PFSK-1 (cell line): ENCODE measurements around the gene RPH3AL.

Experiments
- FOXP2 ChIP-seq: optimal IDR thresholded peaks from 2 replicates; pipeline ENCODE3; 2011; ENCODE audit warnings: borderline replicate concordance, control low read depth, inconsistent platforms; ENCODE audit not compliant: insufficient read depth; ENCODE audit errors: extremely low read length, extremely low read depth
- POLR2AphosphoS5 ChIP-seq: IDR thresholded peaks from 2 replicates; pipeline ENCODE4 v1.6.1; 2012; ENCODE audit warnings: low read depth, mild to moderate bottlenecking, control low read depth, low read length, moderate library complexity
- SIN3A ChIP-seq: IDR thresholded peaks from 2 replicates; pipeline ENCODE4 v1.6.1; 2012; ENCODE audit warnings: mild to moderate bottlenecking, low read length, moderate library complexity, borderline replicate concordance; ENCODE audit not compliant: insufficient read depth
- TAF1 ChIP-seq: IDR thresholded peaks from 2 replicates; pipeline ENCODE4 v1.6.1; 2012; ENCODE audit warnings: low read length, control low read depth, borderline replicate concordance; ENCODE audit not compliant: insufficient read depth
- TF ChIP-seq, protein P1 (sequence below), 2 experiments: IDR thresholded peaks; 2 replicates each; pipeline versions ENCODE4 v1.6.1 to v1.8.0; 2011 to 2012; ENCODE audit warnings: low read depth in 2 of 2, low read length in 2 of 2, control low read depth in 1 of 2, inconsistent platforms in 1 of 2, mild to moderate bottlenecking in 1 of 2, moderate library complexity in 1 of 2; ENCODE audit not compliant: insufficient read depth in 1 of 2

The RPH3AL gene

DNA sequence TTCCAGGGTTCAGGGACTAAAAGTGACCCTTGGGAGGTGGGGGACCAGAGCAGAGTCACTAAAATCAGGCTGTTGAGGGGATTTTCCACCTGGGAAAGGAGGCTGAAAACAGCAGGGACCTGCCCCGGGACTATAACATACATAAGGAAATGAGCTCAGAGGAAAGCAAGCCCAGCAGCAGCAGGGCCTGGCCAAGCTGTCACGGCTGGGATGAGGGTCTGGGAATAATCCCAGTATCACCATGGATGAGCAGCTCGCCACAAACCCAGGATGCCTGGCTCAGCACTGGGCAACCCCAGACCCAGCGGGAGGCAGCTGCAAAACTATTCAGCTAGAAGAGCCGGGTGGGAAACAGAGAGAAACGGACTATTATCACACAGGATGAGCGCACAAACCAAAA is 72.4 kb downstream of the RPH3AL start:
- TF ChIP-seq, protein P1, sequence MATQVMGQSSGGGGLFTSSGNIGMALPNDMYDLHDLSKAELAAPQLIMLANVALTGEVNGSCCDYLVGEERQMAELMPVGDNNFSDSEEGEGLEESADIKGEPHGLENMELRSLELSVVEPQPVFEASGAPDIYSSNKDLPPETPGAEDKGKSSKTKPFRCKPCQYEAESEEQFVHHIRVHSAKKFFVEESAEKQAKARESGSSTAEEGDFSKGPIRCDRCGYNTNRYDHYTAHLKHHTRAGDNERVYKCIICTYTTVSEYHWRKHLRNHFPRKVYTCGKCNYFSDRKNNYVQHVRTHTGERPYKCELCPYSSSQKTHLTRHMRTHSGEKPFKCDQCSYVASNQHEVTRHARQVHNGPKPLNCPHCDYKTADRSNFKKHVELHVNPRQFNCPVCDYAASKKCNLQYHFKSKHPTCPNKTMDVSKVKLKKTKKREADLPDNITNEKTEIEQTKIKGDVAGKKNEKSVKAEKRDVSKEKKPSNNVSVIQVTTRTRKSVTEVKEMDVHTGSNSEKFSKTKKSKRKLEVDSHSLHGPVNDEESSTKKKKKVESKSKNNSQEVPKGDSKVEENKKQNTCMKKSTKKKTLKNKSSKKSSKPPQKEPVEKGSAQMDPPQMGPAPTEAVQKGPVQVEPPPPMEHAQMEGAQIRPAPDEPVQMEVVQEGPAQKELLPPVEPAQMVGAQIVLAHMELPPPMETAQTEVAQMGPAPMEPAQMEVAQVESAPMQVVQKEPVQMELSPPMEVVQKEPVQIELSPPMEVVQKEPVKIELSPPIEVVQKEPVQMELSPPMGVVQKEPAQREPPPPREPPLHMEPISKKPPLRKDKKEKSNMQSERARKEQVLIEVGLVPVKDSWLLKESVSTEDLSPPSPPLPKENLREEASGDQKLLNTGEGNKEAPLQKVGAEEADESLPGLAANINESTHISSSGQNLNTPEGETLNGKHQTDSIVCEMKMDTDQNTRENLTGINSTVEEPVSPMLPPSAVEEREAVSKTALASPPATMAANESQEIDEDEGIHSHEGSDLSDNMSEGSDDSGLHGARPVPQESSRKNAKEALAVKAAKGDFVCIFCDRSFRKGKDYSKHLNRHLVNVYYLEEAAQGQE (IDR thresholded peaks at IDR 0.05; ENCODE audit: insufficient read depth in 1 of 2, low read depth in 2 of 2, low read length in 2 of 2) = no peak
- no peak for TF ChIP-seq FOXP2

DNA sequence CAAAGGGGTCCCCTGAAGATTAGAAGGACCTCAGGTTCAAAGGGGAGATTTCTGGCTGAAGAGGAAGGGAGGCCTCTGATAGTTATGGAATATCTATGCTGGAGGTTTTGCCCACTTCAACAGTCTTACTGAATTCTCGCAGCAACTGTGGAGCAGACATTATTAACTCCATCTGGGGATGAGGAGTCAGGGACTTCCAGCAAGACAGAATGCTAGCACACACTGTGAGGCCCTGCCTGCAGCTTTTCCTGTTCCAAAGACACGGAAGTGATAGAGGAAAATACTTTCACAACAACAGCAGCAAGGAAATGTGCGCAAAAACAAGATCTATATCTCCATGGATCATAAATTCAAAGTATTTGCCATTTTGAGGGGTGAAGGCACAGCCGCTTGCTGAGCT is 72.8 kb downstream of the RPH3AL start:
- no peak for TF ChIP-seq FOXP2
- TF ChIP-seq TAF1 = no peak
- TF ChIP-seq SIN3A = no peak
- TF ChIP-seq, protein P1 (IDR thresholded peaks at IDR 0.05; ENCODE audit: insufficient read depth in 1 of 2, low read depth in 2 of 2, low read length in 2 of 2) = no peak
- no peak for TF ChIP-seq POLR2AphosphoS5

DNA sequence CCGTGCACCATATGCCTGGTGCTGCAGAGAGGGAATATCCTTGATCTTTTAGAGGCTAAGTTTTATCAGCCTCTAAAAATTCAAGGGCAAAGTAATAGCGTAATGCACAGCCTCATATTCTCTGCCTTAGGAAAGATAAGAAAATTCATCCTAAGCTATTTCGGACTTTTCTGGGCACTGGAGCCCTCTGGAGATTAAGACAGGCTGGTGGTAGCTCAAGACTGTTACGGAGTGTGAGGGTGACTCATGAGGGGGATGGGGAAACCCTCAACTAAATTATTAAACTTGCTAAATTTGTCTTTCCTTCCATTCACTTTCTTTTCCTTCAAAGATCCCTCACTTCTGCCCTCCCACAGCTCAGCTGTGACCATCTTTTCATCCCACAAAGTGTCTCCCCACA is 73.3 kb downstream of the RPH3AL start:
- TF ChIP-seq, protein P1 (IDR thresholded peaks at IDR 0.05; ENCODE audit: insufficient read depth in 1 of 2, low read depth in 2 of 2, low read length in 2 of 2) = no peak
- TF ChIP-seq SIN3A = no peak
- TF ChIP-seq TAF1 = no peak
- no peak for TF ChIP-seq POLR2AphosphoS5
- no peak for TF ChIP-seq FOXP2

GRCh38 chr17:278676-279059 is 73.9 kb downstream of the RPH3AL start:
- no peak for TF ChIP-seq FOXP2
- no peak for TF ChIP-seq TAF1
- no peak for TF ChIP-seq SIN3A
- TF ChIP-seq, protein P1 (IDR thresholded peaks at IDR 0.05; ENCODE audit: insufficient read depth in 1 of 2, low read depth in 2 of 2, low read length in 2 of 2) = no peak
- TF ChIP-seq POLR2AphosphoS5 = no peak

DNA sequence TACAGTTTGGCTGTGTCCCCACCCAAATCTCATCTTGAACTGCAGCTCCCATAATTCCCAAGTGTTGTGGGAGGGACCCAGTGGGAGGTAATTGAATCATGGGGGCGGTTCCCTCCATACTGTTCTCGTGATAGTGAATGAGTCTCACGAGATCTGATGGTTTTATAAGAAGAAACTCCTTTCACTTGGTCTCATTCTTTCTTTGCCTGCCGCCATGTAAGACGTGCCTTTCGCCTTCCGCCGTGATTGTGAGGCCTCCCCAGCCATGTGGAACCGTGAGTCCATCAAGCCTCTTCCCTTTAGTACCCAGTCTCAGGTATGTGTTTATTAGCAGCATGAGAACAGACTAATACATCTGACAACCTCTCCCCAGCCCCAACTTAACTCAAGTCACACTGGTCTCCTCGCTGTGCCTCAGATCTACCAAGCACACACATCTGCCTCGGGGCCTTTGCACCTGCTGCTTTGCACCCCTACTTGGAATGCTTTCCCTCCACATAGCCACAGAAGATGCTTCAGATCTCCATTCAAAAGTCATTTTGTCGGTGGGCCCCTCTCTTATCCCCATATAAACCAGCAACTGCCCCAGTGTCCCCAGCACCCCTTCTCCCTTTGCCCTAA is 74.4 kb downstream of the RPH3AL start:
- TF ChIP-seq, protein P1 (IDR thresholded peaks at IDR 0.05; ENCODE audit: insufficient read depth in 1 of 2, low read depth in 2 of 2, low read length in 2 of 2) = no peak
- TF ChIP-seq FOXP2 = no peak
- TF ChIP-seq TAF1 = no peak
- no peak for TF ChIP-seq SIN3A
- TF ChIP-seq POLR2AphosphoS5 = no peak
